ENCODE results near the gene HIC2.

HIC2 gene

DNA sequence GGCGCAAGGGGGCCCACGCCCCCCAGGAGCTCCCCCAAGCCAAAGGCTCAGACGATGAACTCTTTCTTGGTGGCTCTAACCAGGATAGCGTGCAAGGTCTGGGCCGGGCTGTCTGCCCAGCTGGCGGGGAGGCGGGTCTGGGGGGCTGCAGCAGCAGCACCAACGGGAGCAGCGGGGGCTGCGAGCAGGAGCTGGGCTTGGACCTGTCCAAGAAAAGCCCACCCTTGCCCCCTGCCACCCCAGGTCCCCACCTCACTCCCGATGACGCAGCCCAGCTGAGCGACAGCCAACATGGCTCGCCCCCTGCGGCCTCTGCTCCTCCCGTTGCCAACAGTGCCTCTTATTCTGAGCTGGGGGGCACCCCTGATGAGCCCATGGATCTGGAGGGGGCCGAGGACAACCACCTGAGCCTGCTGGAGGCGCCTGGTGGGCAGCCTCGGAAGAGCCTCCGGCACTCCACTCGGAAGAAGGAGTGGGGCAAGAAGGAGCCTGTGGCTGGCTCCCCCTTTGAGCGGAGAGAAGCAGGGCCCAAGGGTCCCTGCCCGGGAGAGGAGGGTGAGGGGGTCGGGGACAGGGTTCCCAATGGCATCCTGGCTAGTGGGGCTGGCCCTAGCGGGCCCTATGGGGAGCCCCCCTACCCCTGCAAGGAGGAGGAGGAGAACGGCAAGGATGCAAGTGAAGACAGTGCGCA is 28.4 kb downstream of the HIC2 start:
- TF ChIP-seq, protein P1, sequence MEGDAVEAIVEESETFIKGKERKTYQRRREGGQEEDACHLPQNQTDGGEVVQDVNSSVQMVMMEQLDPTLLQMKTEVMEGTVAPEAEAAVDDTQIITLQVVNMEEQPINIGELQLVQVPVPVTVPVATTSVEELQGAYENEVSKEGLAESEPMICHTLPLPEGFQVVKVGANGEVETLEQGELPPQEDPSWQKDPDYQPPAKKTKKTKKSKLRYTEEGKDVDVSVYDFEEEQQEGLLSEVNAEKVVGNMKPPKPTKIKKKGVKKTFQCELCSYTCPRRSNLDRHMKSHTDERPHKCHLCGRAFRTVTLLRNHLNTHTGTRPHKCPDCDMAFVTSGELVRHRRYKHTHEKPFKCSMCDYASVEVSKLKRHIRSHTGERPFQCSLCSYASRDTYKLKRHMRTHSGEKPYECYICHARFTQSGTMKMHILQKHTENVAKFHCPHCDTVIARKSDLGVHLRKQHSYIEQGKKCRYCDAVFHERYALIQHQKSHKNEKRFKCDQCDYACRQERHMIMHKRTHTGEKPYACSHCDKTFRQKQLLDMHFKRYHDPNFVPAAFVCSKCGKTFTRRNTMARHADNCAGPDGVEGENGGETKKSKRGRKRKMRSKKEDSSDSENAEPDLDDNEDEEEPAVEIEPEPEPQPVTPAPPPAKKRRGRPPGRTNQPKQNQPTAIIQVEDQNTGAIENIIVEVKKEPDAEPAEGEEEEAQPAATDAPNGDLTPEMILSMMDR (IDR thresholded peaks at IDR 0.05; ENCODE audit: low read depth, low read length), result no peak
- DNase-seq (ENCODE audit: extremely low read depth, low read depth), result no peak

DNA sequence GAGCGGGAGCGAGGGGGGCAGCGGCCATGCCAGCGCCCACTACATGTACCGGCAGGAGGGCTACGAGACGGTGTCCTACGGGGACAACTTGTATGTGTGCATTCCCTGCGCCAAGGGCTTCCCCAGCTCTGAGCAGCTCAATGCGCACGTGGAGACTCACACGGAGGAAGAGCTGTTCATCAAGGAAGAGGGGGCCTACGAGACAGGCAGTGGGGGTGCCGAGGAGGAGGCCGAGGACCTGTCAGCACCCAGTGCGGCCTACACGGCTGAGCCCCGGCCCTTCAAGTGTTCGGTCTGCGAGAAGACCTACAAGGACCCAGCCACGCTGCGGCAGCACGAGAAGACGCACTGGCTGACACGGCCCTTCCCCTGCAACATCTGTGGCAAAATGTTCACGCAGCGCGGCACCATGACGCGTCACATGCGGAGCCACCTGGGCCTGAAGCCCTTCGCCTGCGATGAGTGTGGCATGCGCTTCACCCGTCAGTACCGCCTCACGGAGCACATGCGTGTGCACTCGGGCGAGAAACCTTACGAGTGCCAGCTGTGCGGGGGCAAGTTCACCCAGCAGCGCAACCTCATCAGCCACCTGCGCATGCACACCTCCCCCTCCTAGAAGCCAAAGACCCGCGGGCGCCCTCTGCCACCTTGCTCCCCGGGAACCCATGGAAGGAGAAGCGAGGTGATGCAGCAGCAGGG is 29.1 kb downstream of the HIC2 start:
- no peak for DNase-seq (ENCODE audit: extremely low read depth, low read depth)
- TF ChIP-seq, protein P1 (IDR thresholded peaks at IDR 0.05; ENCODE audit: low read depth, low read length), result no peak

DNA sequence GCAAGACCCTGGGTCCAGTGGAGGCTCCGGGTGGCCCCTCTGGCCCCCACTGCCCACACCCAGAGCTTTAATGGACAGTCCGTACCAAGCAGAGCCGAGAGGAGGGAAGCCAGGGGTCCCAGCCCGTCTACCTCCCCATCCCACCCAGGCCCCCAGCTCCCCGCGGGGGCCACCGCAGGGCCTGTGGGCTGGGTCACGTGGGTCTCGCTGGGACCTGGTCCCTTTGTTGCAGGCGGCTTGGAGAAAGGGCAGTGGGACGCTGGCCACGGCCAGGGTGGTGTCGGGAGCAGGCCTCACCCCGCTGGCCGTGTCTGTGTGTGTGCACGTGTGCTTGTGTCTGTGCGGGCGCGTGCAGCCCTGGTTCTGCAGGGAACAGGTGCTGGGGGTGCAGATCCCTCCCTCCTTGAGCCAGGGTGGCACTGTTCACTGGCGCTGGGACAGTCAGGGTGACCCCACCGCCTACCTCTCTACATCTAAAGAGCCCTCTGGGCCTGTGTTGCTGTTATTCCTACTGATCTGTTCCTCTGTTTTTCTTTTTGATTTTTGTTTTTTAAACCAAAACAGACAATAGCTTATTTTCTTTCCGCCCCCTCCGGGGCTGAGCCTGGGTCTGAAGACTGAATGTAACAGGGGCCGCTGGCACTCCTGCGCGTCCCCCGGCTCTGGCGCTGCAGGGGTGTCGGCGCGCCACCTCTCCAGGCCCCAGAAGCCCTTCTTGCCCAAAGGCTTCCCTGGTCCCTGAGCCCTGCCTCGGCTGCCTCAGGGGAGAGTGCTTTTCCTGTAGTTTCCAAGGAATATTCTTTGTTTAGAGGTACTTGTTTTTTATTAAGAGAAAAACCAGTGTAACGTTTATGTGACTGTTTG is 29.9 kb downstream of the HIC2 start:
- no peak for DNase-seq (ENCODE audit: extremely low read depth, low read depth)
- TF ChIP-seq, protein P1 (IDR thresholded peaks at IDR 0.05; ENCODE audit: low read depth, low read length), result no peak

GRCh38 chr22:21447694-21448402 is 30.7 kb downstream of the HIC2 start:
- DNase-seq (ENCODE audit: extremely low read depth, low read depth), result no peak
- TF ChIP-seq, protein P1 (IDR thresholded peaks at IDR 0.05; ENCODE audit: low read depth, low read length), result peak; percentile 0

DNA sequence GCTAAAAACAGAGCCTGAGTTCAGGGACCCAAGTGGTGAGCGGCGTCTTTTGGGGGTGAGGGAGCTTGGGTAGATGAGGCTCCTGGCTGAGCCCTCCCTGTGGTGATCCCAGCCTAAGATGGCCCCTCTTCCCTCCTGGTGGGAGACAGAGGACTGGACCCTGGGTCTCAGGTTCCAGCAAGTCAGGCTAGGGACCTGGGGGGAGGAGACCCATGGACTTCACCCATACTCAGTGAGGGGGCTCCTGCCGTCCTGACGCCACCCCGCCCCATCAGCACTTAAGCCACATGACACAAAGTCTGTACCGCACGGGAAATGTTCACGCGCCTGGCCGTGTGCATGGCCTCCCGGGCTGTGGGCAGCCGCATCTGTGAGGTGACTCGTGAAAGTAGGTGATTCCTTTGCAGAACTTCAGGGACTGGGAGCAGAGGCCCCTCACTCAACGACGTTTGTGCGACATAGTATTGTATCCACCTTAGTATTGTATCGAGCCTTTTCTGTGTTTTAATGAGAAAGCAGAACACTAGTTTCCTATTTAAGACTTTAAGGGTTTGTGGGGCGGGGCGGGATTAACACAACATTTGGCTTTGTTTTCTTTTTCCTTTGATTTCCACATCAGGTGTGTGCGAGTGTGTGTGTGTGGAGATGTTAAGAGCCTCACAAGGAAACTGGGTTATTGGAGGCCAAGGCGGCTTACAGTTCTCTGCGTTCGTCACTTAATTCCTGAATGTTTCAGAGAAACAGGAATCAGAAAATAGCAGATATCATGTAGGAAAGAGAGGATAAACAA is 31.7 kb downstream of the HIC2 start:
- TF ChIP-seq, protein P1 (IDR thresholded peaks at IDR 0.05; ENCODE audit: low read depth, low read length), result no peak

GRCh38 chr22:21449531-21450319 is 32.6 kb downstream of the HIC2 start:
- DNase-seq (ENCODE audit: extremely low read depth, low read depth), result no peak
- TF ChIP-seq, protein P1 (IDR thresholded peaks at IDR 0.05; ENCODE audit: low read depth, low read length), result no peak

More for the DNA sequence above, 31.7 kb downstream of the HIC2 start:
- DNase-seq (ENCODE audit: extremely low read depth, low read depth), result no peak

Measured in AG09319 (cell line).